ENCODE results near the gene S100P.

Gene S100P

GRCh38 chr4:6699388-6699787 lies 5.7 kb downstream of the S100P start:
- DNase-seq = no peak

GRCh38 chr4:6699903-6700302 lies 6.2 kb downstream of the S100P start:
- no peak for DNase-seq

- no peak for DNase-seq
Observed at GRCh38 chr4:6701371-6701770, 7.7 kb downstream of the S100P start.

- no peak for DNase-seq
Observed at GRCh38 chr4:6702761-6703160, 9.1 kb downstream of the S100P start.

- DNase-seq = no peak
Observed at GRCh38 chr4:6703786-6704185, 10.1 kb downstream of the S100P start.

- DNase-seq = no peak
Observed at GRCh38 chr4:6705646-6706045, 12.0 kb downstream of the S100P start.

GRCh38 chr4:6706173-6706572 lies 12.5 kb downstream of the S100P start:
- DNase-seq = no peak

- DNase-seq = peak; percentile 96 to 97
Observed at GRCh38 chr4:6709230-6710114, 15.8 kb downstream of the S100P start, which contains the start of gene MRFAP1L1. Gene MRFAP1L1 (minus strand): TSS chr4:6709865. CDS start chr4:6709629, 236 bp downstream.

GRCh38 chr4:6710282-6710681 lies 16.6 kb downstream of the S100P start:
- DNase-seq = no peak

GRCh38 chr4:6710996-6711395 lies 17.3 kb downstream of the S100P start:
- DNase-seq = peak in 1 of 2 donors; percentile 19

- peak; percentile 33 to 36 for DNase-seq
Observed at GRCh38 chr4:6714954-6715353, 21.3 kb downstream of the S100P start.

- DNase-seq = no peak
Observed at GRCh38 chr4:6715704-6716017, 22.0 kb downstream of the S100P start.

GRCh38 chr4:6716018-6716911 lies 22.6 kb downstream of the S100P start, which contains the start of gene BLOC1S4:
Gene BLOC1S4 (plus strand): TSS chr4:6716174. CDS start chr4:6716210, 36 bp downstream.
- peak; percentile 86 to 94 for DNase-seq

- no peak for DNase-seq
Observed at GRCh38 chr4:6716958-6717655, 23.4 kb downstream of the S100P start.

GRCh38 chr4:6718932-6719610 lies 25.4 kb downstream of the S100P start:
- DNase-seq = no peak

- DNase-seq = no peak
Observed at GRCh38 chr4:6719611-6720179, 26.0 kb downstream of the S100P start.

GRCh38 chr4:6720202-6720699 lies 26.6 kb downstream of the S100P start:
- peak; percentile 70 to 80 for DNase-seq

- DNase-seq = no peak
Observed at GRCh38 chr4:6721121-6721520, 27.4 kb downstream of the S100P start.

- DNase-seq = peak in 1 of 2 donors; percentile 37
Observed at GRCh38 chr4:6722891-6723290, 29.2 kb downstream of the S100P start.

GRCh38 chr4:6723851-6724250 lies 30.2 kb downstream of the S100P start:
- no peak for DNase-seq

- DNase-seq = peak in 1 of 2 donors; percentile 59
Observed at GRCh38 chr4:6724421-6725111, 30.9 kb downstream of the S100P start.
